ENCODE results near the gene PRKCA.
"Not testable (repeated sequence)": the region's sequence is repeated elsewhere in the genome, so short reads cannot be mapped to it uniquely, and the experiment has no call there.

The PRKCA gene

DNA sequence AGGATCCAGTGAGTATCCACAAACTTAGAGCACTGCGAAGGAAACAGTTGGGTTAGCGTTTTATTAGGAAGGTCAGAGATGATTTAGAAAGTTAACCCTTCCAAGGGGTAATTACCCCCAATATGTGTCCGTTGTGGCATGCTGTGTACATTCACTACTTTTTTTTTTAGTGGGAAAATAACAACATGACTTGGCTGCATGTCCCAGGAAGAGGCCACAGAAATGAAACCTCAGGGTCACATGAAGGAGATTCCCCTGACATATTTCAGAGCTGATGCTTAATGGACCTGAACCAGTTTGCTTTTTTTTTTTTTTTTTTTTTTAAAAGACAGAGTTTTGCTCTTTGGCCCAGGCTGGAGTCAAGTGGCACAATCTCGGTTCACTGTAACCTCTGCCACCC lies 167.5 kb downstream of the PRKCA start:
- DNase-seq, result no peak

- DNase-seq, result no peak
These were observed 169.7 kb downstream of the PRKCA start for GRCh38 chr17:66472123-66472522.

DNA sequence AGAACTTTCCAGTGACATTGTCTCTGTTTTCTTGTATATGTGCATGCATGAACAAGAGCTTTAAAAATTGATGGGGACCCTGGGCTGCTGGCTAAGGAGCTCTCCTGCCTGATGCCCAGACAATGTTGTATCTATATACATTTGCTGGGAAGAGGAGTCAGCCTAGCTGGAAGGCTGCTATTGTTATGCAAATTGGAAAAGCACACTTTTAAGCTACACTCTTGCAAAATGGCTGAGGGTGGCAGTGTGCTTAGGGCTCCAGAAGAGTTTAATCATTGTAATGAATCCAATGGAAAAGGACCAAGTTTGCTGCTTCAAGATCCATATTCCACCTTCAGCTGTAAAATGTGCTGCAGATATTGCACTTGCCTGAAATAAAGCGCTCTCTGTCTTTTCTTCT lies 171.8 kb downstream of the PRKCA start:
- no peak for DNase-seq

- DNase-seq, result no peak
These were observed 172.5 kb downstream of the PRKCA start for GRCh38 chr17:66474806-66475497.

- DNase-seq, result no peak
These were observed 173.6 kb downstream of the PRKCA start for GRCh38 chr17:66476014-66476413.

- DNase-seq, result no peak
These were observed 175.3 kb downstream of the PRKCA start for GRCh38 chr17:66477615-66478283.

DNA sequence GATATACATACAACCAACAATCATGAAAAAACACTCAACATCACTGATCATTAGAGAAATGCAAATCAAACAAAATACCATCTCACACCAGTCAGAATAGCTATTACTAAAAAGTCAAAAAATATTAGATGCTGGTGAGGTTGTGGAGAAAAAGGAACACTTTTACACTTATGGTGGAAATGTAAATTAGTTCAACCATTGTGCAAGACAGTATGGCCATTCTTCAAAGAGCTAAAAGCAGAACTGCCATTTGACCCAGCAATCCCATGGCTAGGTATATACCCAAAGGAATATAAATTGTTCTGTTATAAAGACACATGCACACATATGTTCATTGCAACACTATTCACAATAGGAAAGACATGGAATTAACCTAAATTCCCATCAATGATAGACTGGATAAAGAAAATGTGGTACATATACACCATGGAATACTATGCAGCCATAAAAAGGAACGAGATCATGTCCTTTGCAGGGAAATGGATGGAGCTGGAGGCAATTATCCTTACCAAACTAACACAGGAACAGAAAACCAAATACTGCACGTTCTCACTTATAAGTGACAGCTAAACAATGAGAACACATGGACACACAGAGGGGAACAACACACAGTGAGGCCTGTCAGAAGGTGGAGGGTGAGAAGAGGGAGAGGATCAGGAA lies 176.9 kb downstream of the PRKCA start:
- DNase-seq, result not testable (repeated sequence)

DNA sequence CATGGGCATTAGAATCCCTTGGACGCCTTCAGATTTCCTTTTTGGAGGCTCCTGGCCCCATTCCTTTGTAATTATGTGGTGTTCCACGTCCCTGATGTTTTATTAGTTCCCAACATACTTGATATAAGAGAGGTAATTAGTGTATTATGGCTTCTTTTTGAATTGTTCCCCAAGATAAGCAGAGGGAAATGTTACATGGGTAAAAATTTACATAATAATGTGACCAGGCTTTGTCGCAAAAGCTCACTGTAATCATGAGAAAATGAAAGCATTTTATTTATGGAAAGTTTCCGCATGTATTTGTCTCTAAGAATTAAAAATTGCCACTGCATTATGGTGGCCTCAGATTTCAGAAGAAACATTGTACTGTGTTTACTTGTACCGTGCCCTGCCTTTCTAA lies 177.8 kb downstream of the PRKCA start:
- no peak for DNase-seq

DNA sequence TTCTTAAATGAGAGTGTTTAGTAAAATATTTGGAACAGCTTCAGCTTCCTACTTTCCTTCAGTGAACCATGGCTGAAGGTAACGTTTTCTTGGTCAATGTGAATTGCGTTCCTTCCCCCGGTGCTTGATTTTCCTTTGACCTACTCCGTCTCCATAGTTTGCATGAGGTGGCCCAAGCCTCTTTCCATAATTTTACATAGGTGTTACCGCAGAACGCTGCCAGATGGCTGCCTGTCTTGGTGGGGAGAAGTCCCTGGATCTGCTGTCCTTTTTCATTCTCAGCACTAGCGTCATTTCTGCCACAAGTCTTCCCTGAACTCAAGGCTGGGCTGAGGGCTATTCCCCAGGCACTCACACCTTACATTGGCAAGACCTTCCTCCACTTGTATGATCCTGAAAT lies 178.4 kb downstream of the PRKCA start:
- DNase-seq, result no peak

GRCh38 chr17:66481271-66481670 lies 178.9 kb downstream of the PRKCA start:
- no peak for DNase-seq

GRCh38 chr17:66483906-66484305 lies 181.5 kb downstream of the PRKCA start:
- no peak for DNase-seq

DNA sequence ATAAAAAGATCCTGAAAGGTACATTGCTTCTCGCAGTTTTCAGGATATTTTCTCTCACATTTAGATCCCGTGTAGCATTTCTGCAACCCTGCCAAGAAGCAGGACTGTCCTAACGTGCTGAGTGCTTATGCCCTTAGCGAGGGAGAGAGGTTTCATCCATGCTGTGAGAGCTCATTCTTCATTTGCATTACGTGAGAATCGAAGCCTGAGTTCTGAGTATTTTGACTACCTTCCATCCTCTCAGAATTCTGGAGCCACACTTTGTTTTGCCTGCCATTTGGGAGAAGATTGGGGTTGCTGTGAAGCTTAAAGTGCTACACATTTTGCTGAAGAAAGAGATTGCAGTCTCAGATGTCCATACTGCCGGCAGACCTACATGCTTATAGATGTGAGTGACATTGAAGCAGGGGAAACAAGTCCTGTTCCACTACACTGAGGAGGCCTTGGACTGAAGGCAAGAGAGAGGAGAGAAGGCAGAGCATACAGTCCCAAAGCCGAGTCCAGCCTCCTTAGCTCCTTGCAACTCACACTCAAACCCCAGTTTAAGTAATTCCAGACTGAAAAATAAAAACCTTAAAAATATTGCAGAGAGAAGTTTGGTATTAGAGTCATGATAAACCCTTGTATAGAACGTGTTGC lies 183.0 kb downstream of the PRKCA start:
- DNase-seq, result no peak

DNA sequence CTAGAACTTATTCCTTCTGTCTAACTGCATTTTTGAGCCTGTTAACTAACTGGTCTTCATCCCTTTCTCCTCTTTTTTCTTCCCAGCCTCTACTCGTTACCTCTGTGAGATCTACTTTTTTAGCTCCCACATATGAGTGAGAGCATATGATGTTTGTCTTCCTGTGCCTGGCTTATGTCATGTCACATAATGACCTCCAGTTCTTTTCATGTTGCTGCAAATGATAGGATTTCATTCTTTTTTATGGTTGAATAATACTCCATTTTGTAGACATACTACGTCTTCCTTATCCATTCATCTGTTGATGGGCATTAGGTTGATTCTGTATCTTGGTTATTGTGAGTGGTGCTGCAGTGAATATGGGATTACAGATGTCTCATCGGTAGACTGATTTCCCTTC lies 184.7 kb downstream of the PRKCA start:
- no peak for DNase-seq

GRCh38 chr17:66487981-66488468 lies 185.6 kb downstream of the PRKCA start:
- no peak for DNase-seq

- DNase-seq, result no peak
These were observed 186.5 kb downstream of the PRKCA start for GRCh38 chr17:66488864-66489263.

DNA sequence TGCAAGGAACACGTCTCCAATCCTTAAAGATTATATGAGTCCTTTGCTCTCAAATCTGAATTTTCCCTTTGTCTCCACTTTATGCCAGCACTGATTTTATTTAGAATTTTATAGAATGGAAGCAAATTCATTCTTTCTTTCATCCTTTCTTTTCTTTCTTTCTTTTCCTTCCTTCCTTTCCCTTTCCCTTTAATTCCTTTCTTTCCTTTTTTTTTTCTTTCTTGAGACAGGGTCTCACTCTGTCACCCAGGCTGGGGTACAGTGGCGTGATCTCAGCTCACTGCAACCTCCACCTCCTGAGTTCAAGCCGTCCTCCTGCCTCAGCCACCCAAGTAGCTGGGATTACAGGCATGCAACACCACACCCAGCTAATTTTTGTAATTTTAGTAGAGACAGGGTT lies 187.2 kb downstream of the PRKCA start:
- DNase-seq, result not testable (repeated sequence)

GRCh38 chr17:66491213-66491612 lies 188.8 kb downstream of the PRKCA start:
- DNase-seq, result no peak

DNA sequence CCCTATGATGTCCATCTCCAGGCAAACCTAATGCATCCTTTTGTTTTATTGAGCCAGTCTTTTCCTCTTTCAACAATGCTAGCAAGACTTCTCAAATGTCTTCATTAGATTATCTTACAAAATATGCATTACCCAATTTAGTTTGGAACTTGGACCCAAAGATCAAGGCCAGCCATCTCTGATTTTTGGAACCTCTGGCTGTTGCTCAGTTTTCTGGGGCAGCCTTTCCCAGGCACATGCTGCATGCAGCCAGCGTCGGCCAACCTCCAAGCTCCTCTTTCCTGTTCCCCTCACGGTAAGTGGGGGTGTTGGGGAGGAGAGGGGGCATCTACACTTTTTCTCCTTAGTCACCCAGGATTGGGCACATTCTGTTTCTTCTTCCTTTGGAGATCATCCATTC lies 189.3 kb downstream of the PRKCA start:
- no peak for DNase-seq

DNA sequence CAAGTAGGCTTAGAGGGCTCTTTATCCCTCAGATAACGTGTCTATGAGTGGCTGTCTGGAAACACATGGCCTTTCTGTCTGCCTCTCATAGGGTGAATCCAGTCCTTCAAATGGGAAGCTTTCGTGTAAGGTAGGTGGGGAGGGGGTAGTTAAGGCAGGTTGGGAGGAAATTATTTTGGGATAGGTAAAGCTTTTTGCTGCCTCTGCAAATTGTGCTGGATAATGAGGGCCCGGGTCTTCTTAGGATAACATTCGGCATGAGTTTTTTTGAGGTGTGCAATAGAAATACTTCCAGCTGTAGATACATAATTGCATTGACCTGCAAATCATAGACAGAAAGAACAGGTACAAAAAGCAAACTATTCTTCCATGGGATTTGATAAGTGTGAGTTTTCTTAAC lies 189.7 kb downstream of the PRKCA start:
- no peak for DNase-seq

GRCh38 chr17:66492561-66493005 lies 190.2 kb downstream of the PRKCA start:
- DNase-seq, result no peak

GRCh38 chr17:66493283-66494019 lies 191.0 kb downstream of the PRKCA start:
- DNase-seq, result no peak

DNA sequence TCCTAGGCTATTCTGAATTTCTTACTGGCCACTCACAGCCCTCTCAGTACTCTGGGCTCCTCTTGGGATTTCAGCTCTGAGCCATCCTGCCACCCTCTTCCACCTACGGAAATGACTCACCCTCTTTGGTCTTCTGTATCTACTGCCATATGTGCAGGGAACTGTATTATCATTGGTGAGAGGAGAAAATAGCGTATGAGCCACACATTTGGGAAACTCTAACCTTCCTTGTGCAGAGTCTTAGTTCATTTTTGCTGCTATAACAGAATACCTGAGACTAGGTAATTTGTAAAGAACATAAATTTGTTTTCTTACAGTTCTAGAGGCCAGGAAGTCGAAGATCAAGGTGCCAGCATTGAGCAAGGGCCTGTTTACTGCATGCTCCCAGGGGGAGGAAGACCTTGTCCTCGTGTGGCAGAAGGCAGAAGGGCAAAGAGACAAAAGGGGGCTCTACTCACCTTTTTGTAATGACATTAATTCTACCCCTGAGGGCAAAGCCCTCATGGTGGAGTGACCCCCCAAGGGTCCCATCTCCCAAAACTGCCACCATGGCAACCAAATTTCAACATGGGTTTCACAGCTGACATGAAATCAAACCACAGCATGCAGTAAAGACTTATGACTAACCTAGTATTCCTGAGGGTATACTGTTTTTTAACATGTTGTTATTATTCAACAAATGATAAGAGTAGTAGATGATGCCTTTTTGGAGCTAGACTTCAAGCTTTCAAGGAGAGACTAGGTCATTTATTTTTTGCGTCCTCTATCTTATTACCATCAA lies 191.8 kb downstream of the PRKCA start:
- peak; percentile 48 for DNase-seq
